PC-9 (cell line): ENCODE measurements around the gene PIBF1. TPM values are rescaled to one million over a fixed set of nuclear protein-coding genes. Genes with fewer than 3 reads are reported as not detected.

ENCODE experiments used
- BruUV-seq: library from RNA; stranded (reverse); fragments of 400-500 nt; replicated peaks from 2 replicates; lab custom pipeline; 2021; lab: Mats Ljungman, UMichigan
- CTCF ChIA-PET: fragments of 300-600 bp; sonication (Branson Sonifier 250); formaldehyde crosslinking; loops from one replicate; lab custom pipeline; 2022; ENCODE audit warnings: antibody characterized with exemption; lab: Charles Lee
- POLR2A ChIA-PET: fragments of 300-600 bp; sonication (Branson Sonifier 250); formaldehyde crosslinking; loops from one replicate; lab custom pipeline; 2022; ENCODE audit warnings: antibody characterized with exemption; ENCODE audit not compliant: unreplicated experiment; lab: Charles Lee
- DNase-seq, 2 experiments: peaks; one replicate each; pipeline versions ENCODE4 v3.0.0 to v3.0.0-alpha.2; 2015 to 2022; ENCODE audit warnings: mixed read lengths in 1 of 2
- H2AFZ ChIP-seq: fragments of 200-600 bp; sonication (generic); 2 replicates; pipeline ENCODE4 v1.8.1; 2017; ENCODE audit warnings: antibody characterized with exemption
- H3F3A ChIP-seq: fragments of 200-600 bp; sonication (generic); 2 replicates; pipeline ENCODE4 v1.8.1; 2017; ENCODE audit warnings: antibody characterized with exemption, mild to moderate bottlenecking, low read depth; ENCODE audit not compliant: insufficient read depth
- H3K27ac ChIP-seq: fragments of 200-600 bp; sonication (generic); 2 replicates; pipeline ENCODE4 v1.6.1; 2016; ENCODE audit warnings: mixed run types
- H3K27me3 ChIP-seq: fragments of 200-600 bp; sonication (generic); 2 replicates; pipeline ENCODE4 v1.6.1; 2016; ENCODE audit warnings: low read depth, mixed run types; ENCODE audit not compliant: insufficient read depth
- H3K36me3 ChIP-seq: fragments of 200-600 bp; sonication (generic); 2 replicates; pipeline ENCODE4 v1.6.1; 2016; ENCODE audit warnings: low read depth, mixed run types
- H3K4me1 ChIP-seq: fragments of 200-600 bp; sonication (generic); replicated peaks from 2 replicates; pipeline ENCODE4 v1.6.1; 2016; ENCODE audit warnings: mixed run types; ENCODE audit not compliant: insufficient read depth
- H3K4me2 ChIP-seq: fragments of 200-600 bp; sonication (generic); 2 replicates; pipeline ENCODE4 v1.6.1; 2017; ENCODE audit warnings: mixed run types
- H3K4me3 ChIP-seq: fragments of 200-600 bp; sonication (generic); 2 replicates; pipeline ENCODE4 v1.6.1; 2016; ENCODE audit warnings: mixed run types
- H3K79me2 ChIP-seq: fragments of 200-600 bp; sonication (generic); 2 replicates; pipeline ENCODE4 v1.6.1; 2017; ENCODE audit warnings: low read depth, mixed run types
- H3K9me2 ChIP-seq: fragments of 200-600 bp; sonication (generic); 2 replicates; pipeline ENCODE4 v1.8.1; 2017; ENCODE audit warnings: mild to moderate bottlenecking; ENCODE audit not compliant: insufficient read depth
- H3K9me3 ChIP-seq: fragments of 200-600 bp; sonication (generic); 2 replicates; pipeline ENCODE4 v1.8.1; 2016; ENCODE audit warnings: low read depth; ENCODE audit not compliant: insufficient read depth
- H4K20me1 ChIP-seq: fragments of 200-600 bp; sonication (generic); 2 replicates; pipeline ENCODE4 v1.8.1; 2017; ENCODE audit not compliant: insufficient read depth
- EZH2 ChIP-seq: fragments of 200-600 bp; sonication (generic); IDR thresholded peaks from 2 replicates; pipeline ENCODE4 v1.8.0; 2017; ENCODE audit warnings: antibody characterized with exemption, low read depth
- intact Hi-C: fragments of 100-400 bp; cut with micrococcal nuclease; formaldehyde crosslinking; loops from one replicate; pipeline ENCODE4 v1.10.0; 2022; ENCODE audit not compliant: unreplicated experiment
- total RNA-seq: library from RNA; stranded (reverse); gene quantifications from 2 replicates; pipeline ENCODE4 v1.2.3, GENCODE V29; 2021
- TF ChIP-seq, protein P1 (sequence below): fragments of 200-600 bp; sonication (generic); conservative IDR thresholded peaks from 2 replicates; pipeline ENCODE4 v1.6.1; 2017; ENCODE audit warnings: mixed run types, antibody characterized with exemption, mild to moderate bottlenecking, moderate library complexity

The PIBF1 gene
- total RNA-seq, 1 experiment from 2014 or later, result 20.3 TPM

DNA sequence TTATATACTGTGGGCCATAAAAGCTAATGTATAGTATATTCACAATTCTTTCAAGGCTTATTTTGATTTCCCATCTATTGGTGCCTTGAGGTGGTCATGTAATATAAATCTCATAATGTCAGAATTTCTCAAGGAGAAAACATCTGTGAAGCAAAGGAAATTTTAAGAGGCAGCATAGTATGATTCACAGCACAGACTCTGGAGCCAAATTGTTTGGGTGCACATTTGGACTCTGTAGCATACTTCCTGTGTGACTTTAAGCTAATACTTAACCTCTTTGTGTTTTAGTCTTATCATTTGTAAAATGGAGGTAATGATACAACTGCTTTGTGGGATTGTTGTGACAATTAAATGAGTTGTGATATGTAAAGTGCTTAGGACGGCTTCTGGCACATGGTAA, 67.6 kb downstream of the PIBF1 start:
- no peak overlapping the region for H2AFZ ChIP-seq
- intact Hi-C loops, result loop anchor here (10.0 kb wide), 2 partner anchors 345 to 575 kb away; no protein-coding TSS in a partner anchor
- no peaks in the 10 kb centered on the region for H3K79me2 ChIP-seq
- H3K4me1 ChIP-seq, result no peaks in the 10 kb centered on the region
- H3K4me2 ChIP-seq, result no peak overlapping the region
- H3K27ac ChIP-seq, result no peak overlapping the region
- H3K4me3 ChIP-seq, result no peak overlapping the region
- no TSS peak for BruUV-seq
- no peak for TF ChIP-seq EZH2
- TF ChIP-seq, protein P1, sequence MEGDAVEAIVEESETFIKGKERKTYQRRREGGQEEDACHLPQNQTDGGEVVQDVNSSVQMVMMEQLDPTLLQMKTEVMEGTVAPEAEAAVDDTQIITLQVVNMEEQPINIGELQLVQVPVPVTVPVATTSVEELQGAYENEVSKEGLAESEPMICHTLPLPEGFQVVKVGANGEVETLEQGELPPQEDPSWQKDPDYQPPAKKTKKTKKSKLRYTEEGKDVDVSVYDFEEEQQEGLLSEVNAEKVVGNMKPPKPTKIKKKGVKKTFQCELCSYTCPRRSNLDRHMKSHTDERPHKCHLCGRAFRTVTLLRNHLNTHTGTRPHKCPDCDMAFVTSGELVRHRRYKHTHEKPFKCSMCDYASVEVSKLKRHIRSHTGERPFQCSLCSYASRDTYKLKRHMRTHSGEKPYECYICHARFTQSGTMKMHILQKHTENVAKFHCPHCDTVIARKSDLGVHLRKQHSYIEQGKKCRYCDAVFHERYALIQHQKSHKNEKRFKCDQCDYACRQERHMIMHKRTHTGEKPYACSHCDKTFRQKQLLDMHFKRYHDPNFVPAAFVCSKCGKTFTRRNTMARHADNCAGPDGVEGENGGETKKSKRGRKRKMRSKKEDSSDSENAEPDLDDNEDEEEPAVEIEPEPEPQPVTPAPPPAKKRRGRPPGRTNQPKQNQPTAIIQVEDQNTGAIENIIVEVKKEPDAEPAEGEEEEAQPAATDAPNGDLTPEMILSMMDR, result no peak
- ChIA-PET POLR2A (no interaction called here), CTCF (interaction anchor here (0.6 kb wide), 1 partner anchor 389 kb away, joined by 3 read pairs; no protein-coding TSS in a partner anchor)
- no peaks in the 10 kb centered on the region for H3K27me3 ChIP-seq
- no peaks in the 10 kb centered on the region for H3K9me3 ChIP-seq
- peaks cover 23% of the 10 kb centered on the region; the same call in 1 of the 2 replicates for H3K36me3 ChIP-seq
- H3K9me2 ChIP-seq, result no peaks in the 10 kb centered on the region
- no peak for DNase-seq
- H4K20me1 ChIP-seq, result no peaks in the 10 kb centered on the region
- H3F3A ChIP-seq, result no peaks in the 10 kb centered on the region

GRCh38 chr13:72850959-72851677, 69.2 kb downstream of the PIBF1 start:
- TF ChIP-seq EZH2, result no peak
- TF ChIP-seq, protein P1, result no peak
- Histone ChIP-seq H3K4me2 (no peak overlapping the region), H3K4me3 (no peak overlapping the region), H3K27ac (no peak overlapping the region), H3K36me3 (peaks cover 28% of the 10 kb centered on the region; the same call in 1 of the 2 replicates), H3K9me3 (no peaks in the 10 kb centered on the region), H3K4me1 (no peaks in the 10 kb centered on the region), H3F3A (no peaks in the 10 kb centered on the region), H3K27me3 (no peaks in the 10 kb centered on the region), H3K79me2 (no peaks in the 10 kb centered on the region), H2AFZ (no peak overlapping the region), H3K9me2 (no peaks in the 10 kb centered on the region), H4K20me1 (no peaks in the 10 kb centered on the region)
- intact Hi-C loops, result loop anchor here (10.0 kb wide), 1 partner anchor 74 kb away; no protein-coding TSS in a partner anchor
- DNase-seq, result no peak
- ChIA-PET POLR2A (no interaction called here), CTCF (no interaction called here)
- no TSS peak for BruUV-seq

GRCh38 chr13:72851678-72852014, 69.7 kb downstream of the PIBF1 start:
- no peaks in the 10 kb centered on the region for H4K20me1 ChIP-seq
- H3K79me2 ChIP-seq, result no peaks in the 10 kb centered on the region
- no TSS peak for BruUV-seq
- H3K27ac ChIP-seq, result no peak overlapping the region
- H3K4me1 ChIP-seq, result no peaks in the 10 kb centered on the region
- H3F3A ChIP-seq, result no peaks in the 10 kb centered on the region
- no peaks in the 10 kb centered on the region for H3K27me3 ChIP-seq
- H3K4me2 ChIP-seq, result no peak overlapping the region
- ChIA-PET CTCF (no interaction called here), POLR2A (no interaction called here)
- intact Hi-C loops, result loop anchor here (10.0 kb wide), 1 partner anchor 73 kb away; no protein-coding TSS in a partner anchor
- TF ChIP-seq, protein P1, result no peak
- TF ChIP-seq EZH2, result no peak
- no peak overlapping the region for H2AFZ ChIP-seq
- no peak overlapping the region for H3K4me3 ChIP-seq
- DNase-seq, result no peak
- peaks cover 28% of the 10 kb centered on the region; the same call in 1 of the 2 replicates for H3K36me3 ChIP-seq
- H3K9me2 ChIP-seq, result no peaks in the 10 kb centered on the region
- H3K9me3 ChIP-seq, result no peaks in the 10 kb centered on the region
